Hematopoietic multipotent progenitor cell treated with erythropoietin and hydrocortisone succinate and interleukin-3 and kit ligand, for 4 days (in vitro differentiated cells): ENCODE data around the gene THUMPD3.

Source experiments
- DNase-seq: peaks from one replicate; pipeline ENCODE4 v3.0.0-alpha.2; 2015

THUMPD3 gene

DNA sequence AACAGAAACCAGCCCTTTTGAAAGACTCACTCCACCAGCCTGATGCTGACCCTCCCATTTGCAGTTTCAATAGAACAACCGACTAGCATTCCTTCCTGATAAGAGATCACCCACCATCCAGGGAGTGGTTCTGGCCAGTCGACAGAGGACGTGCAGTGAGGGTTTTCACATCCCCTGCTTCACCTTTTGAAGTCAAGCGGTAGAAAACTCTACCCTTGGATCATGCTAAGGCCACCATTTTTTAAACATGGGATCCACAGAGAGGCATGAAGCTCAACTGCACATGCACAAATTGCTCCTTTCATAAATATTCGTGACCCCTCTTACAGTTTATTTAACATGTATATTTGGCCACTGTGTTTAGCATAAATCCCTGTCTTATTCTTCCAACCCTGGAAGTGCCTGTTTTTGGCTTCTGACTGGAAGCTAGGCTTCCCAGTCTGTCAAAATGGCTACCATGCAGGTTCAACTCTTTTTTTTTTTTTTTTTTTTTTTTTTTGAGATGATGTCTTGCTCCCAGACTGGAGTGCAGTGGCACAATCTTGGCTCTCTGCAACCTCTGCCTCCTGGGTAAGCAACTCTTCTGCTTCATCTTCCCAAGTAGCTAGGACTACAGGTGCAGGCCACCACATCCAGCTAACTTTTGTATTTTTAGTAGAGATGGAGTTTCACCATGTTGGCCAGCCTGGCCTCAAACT, 1.0 kb upstream of the THUMPD3 start:
- DNase-seq = no peak

DNA sequence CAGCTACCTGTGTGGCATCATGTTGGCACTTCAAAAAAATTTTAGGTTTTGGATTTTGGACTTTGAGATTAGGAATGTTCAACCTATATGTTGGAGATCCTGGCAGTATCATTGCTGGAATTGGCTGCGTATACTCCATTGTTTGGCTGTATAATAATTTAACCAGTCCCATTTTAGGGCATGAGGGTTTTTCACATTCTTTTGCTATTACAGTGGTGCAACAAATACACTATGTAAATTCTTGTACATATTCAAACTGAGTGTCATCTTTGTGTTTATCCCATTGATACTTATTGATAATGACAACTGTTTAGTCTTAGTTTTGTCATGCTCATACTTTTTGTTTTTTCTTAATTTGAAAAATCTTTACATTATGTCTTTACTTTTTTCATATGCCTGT, 6.7 kb downstream of the THUMPD3 start:
- no peak for DNase-seq

DNA sequence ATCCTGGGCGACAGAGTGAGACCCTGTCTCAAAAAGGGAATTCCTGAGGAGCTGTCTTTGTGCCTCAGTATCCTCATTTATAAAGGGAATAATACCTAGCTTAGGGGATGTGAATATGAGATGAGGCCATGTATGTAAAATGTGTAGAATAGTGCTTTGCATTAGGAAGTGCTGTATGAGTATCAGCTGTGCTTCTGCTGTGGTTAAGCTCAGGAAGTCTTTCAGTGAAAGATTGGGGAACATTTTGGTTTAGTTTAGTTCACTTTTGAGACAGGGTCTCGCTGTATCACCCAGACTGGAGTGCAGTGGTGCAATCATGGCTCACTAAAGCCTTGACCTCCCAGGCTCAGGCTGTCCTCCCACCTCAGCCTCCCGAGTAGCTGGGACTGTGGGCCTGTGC, 10.6 kb downstream of the THUMPD3 start:
- peak; percentile 72 for DNase-seq

DNA sequence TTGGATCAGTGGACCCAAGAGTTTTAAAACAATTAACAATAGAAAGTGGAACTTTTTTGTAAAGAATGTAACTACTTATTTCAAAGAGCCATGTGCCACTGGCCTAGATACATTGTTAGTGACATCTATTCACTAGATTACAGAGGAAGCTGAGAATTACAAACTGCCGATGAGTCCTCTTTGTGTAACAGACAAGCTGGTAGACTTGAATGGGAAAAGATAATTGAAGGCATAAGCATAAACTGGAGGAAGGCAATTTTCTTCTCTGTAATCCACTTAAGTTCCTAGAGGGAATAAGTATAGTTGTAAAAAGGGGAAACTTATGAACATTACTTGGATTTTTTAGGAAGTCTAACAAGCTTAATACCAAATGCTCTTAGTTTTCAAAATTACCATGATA, 15.1 kb downstream of the THUMPD3 start:
- DNase-seq = no peak

DNA sequence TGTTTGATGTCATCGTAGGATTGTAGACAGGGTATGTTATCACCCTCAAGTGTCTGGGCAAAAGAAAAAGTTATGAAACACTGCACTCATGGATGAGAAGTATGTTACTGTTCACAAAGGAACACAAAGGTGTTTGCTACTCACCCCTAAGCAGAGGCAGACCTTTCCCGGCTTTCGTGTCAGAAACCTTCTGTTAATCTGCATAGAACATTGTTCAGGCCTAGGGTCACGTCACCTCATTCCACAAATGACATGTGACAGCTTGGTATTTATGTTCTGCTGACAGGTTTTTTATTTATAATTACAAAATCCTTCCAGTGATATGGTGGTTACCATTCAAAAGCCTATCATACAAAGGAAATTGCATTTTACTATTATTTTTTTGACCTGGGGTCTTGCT, 16.5 kb downstream of the THUMPD3 start:
- DNase-seq = no peak

DNA sequence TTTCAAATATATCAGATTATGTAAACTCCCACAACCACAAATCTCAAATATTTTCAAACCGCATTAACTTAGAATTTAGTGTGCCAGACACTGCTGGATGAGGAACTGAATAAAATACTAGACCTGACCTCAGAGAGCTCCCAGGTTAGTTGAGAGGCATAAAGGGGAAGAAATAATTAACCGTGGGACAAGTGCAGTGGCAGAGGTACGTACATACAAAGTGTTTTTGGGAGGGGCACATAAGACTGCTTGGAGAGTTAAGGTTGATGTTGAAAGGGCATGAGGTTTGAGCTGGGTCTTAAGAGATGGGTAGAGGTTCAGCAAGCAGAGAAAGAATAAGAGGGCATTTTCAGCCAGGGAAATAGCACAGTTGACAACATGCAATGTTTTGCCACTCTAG, 17.2 kb downstream of the THUMPD3 start:
- no peak for DNase-seq

DNA sequence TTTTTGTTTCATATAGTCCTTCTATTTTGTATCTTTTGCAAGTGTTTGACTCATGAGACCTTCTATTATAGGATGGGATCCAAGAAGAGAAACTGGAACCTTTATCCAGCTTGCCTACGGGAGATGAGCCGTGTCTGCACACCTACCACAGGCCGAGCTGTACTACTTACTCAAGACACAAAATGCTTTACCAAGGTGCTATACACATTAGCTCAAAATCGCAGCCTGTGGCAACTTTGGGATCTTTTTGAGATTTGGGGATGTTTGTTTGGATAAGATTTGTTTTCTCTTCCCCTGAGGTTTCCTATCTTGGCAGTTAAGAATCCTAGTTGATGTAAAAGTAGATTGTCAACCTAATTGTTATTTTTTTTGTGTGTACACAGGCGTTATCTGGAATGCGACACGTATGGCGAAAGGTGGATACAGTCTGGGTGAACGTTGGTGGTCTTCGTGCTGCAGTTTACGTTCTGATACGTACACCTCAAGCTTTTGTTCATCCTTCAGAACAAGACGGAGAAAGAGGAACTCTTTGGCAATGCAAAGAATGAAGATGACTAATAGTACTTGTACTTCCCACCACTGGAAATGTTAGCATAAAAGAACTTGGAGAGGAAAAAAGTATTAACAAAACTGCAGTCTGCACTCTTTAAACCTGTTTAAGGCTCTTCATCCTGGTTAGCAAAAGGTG, 21.4 kb downstream of the THUMPD3 start:
- DNase-seq = no peak

DNA sequence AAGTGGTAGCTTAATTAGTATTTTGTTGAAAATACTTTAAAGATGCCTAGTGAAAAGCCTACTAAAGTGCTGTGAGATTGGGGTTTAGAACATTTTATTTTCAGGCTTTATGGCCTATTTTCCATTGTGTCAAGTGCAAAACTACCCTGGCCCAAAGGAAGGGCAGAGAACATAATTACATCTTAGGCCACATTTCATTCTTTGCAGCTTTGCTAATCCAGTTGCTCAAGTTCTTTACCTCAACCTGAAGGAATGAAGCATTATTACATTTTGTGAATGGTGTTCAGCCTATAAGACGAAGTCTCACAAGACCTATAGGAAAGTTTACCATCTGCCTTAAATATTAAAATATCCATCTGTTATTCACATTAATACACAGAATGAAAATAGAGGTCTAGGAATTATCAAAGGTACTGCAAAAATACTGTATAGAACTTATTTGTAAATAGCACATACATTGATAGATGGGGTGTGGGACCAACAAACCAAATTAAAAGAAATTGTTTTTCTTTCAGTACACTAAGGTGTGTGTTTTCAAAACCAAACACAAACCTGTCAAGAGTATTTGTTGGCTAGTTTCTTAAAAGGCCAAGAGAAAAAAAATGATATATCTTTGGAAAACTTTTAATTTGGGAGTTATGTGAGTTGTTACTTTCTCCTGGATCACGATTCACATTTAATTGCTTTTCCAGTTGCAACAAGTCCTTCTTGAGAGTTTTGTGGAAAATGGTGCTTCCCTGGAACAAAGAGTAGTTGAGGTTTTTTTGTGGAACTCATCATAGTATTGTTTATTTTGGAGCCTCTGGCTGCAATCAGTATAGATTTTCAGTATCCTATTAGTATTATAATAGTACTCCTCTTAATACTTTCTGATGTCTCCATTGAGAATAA, 22.6 kb downstream of the THUMPD3 start:
- DNase-seq = no peak

DNA sequence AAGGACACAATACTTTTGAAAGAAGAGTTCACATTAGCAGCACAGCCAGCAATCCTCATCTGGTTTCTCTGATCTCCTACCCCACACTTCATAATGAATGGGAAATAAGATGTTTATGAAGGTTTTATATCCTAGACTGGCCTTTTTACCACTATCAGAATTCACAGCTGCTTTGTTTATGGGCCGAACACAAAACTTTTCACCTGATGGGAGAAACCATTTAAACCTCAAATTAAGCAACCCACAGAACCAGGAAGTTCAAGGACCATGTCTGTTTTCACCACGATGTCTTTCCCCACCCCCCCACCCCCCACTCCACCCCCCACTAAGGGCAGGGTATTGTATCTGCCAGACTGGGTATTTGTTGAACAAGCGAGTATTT, 23.2 kb downstream of the THUMPD3 start:
- no peak for DNase-seq

DNA sequence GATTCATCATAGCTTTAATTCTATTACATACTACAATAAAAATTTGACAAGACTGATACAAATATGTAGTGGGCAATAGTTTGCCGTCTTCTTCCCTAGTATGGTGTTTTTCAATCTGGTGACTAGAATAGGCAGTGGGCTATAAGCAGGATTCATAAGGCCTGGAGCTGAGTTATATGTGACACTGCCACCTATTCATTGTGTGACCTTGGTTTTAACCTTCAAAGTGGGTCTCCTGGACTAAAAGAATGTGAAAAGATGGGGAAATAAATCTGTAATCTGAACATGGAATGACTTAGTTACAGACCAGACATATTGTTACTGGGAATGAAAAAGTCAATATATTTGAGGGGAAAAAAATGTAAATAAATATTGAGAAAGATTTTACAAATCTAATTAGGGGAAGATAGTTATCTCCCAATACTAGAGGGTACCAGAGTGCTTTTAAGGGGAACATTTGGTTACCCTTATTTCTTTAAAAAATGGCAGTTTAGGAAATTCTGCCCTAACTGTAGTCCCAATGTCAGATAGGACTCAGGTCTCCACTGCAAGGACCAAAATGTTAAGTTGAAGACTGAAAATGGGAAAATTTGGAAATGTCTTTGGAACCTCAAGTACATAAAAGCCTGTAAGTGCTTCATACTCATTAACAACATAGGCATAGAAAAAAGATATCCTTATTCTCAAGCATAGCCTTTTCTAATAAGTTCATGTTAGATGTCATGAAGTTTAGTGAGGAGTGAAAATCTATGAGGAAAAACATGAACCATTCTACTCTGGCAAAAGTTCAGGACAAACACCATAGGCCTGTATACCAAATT, 23.9 kb downstream of the THUMPD3 start:
- no peak for DNase-seq

DNA sequence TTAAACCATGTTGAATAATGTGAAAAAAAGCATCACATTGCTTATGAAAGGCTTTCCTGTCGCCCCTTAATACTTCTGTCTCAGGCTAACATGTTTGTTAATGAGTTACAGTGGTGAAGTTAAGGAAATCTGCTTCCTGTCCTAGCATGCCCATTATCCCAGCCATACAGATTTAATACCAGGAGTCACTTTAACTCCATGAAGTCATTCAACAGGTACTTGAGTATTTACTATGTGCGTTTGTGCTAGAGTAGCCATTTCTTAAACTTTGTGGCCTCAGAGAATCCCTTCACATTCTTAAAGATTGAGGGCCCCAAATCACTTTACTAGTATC, 24.4 kb downstream of the THUMPD3 start:
- DNase-seq = no peak

DNA sequence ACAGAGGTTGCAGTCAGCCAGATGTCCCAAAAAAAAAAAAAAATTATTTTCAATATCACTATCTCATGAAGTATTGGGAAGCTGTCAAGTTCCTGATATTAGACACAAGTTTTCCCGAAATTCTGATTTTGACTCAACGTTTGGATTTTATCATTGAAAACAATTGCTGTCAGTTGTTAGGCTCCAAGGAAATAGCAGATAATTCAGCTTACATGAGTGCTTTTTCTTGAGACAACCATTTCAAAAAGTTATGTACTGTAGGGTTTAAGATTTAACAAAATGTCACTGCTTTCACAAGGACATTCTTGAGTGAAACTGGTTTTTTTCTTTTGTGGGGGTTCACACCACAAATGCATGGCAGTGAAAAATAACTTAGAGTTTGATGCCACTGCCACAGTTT, 25.3 kb downstream of the THUMPD3 start:
- DNase-seq = no peak

DNA sequence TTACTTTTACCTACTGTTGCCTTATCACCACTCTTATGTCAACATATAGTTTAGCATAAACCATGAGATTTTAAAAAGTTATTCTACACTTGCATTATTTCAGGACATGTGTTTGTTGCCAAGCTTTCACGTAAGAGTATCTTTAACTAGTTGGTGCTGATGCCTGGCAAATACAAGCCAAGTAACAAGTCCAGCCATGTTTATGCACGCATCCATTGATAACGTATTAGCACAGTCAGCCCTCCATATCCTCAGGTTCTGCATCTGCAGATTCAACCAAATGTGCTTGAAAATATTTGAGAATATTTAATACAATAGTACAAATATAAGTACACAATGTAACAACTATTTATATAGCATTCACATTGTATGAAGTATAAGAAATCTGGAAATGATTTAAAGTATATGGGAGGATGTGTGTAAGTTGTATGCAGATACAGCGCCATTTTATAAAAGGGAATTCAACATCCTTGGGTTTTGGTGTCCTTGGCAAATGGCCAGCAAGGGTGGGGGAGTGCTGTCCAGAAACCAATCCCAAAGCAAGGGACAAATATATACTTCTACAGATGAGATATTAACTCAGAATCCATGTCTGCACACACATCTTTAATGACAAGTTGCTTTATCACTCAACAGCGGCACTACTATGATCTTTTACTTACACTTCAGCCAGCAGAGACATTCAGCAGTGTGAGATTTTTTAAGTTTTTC, 25.9 kb downstream of the THUMPD3 start:
- no peak for DNase-seq

DNA sequence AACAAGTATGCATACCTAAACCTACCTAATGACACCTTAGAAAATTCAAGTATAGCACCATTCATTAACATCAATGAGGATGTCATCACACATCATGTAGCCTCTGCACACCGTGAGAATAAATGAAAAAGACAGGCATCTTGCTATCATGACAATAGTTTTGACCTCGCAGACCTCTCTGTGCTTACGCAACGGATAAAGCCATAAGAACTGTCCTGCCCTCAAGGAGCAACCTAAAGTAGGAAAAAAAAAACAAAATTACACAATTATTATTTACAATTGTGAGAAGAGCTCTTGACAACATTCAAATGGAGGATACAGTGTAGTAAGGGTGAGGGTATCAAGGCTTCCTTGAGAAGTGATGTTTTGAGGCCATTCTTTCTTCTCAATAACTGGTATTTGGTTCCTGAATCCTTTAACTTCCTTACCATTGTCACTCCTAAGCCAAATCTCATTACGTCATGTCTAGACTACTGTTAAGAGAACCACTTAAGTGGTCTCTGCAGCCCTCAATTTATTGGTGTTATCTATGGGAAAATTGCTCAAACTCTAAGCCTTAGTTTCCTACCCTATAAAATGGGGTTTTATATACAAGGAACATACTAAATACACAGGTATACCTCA, 27.5 kb downstream of the THUMPD3 start:
- no peak for DNase-seq

DNA sequence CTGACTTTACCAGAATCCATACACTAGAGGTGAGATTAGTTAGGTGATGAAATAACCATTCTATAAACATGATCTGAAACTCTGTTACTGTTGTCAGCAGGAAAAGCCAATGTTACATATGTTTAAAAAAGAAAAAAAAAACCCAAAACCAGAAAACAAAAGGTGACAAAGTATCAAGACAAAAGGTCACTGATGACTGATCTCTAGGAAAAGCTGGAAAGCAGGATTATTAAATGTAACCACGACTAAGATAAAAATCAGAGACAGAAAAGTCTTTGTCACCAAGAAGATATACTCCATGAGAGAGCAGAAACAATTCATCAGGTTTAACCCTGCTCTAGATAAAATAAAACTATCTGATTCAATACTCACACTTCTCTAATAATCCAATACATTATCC, 29.2 kb downstream of the THUMPD3 start:
- no peak for DNase-seq

DNA sequence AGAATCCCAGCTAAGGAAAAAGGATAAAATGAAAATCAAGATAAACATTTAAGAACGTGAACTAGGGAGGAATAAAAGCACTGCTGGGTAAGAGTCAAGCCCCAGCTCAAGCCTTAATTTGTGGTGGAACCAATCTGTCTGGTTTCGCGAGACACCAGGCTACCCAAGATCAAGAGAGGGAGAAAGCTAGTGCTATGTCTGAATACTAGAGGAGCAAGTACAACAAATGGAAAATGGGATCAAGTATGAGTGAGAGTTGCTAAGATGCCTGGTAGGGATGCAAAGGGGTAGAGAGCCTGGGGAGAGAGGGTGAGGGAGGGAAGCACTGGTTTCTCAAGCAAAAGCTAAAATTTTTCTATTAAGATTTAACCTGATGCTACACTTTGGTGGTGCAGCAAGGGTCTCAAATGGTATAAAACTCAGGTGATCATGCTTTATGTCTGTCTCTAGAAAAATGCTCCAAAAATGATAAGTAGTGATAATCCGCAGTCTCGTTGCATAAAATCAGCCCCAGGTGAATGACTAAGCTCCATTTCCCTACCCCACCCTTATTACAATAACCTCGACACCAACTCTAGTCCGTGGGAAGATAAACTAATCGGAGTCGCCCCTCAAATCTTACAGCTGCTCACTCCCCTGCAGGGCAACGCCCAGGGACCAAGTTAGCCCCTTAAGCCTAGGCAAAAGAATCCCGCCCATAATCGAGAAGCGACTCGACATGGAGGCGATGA, 32.9 kb downstream of the THUMPD3 start:
- DNase-seq = no peak

DNA sequence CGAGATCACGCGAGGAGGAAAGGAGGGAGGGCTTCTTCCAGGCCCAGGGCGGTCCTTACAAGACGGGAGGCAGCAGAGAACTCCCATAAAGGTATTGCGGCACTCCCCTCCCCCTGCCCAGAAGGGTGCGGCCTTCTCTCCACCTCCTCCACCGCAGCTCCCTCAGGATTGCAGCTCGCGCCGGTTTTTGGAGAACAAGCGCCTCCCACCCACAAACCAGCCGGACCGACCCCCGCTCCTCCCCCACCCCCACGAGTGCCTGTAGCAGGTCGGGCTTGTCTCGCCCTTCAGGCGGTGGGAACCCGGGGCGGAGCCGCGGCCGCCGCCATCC, 33.4 kb downstream of the THUMPD3 start:
- peak; percentile 97 for DNase-seq

DNA sequence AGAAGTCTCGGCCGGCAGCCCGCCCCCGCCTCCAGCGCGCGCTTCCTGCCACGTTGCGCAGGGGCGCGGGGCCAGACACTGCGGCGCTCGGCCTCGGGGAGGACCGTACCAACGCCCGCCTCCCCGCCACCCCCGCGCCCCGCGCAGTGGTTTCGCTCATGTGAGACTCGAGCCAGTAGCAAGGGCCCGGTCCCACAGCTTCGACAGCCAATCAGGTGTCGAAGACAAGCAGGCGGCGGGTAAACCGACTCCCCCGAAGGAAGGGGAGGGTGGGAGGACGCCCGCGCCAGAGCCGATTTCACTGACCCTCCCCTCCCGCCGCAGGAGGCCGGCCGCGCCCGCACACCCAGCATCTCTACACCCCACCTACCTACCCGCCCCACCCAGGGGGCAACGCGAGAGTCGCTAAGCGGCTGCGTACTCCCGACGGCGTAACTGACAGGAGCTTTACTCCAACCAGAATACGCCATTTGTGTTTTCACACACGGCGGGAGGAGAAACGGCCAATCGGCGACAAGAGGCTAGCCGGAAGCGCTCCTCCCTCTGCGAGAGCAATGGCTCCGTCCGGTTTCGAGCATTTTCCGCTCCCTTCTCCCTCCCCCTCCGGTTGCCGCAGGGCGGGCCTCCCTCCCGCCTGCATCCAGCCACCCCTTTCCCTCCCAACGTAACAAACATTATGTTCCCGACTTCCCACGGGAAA, 33.9 kb downstream of the THUMPD3 start:
- DNase-seq = peak; percentile 100

DNA sequence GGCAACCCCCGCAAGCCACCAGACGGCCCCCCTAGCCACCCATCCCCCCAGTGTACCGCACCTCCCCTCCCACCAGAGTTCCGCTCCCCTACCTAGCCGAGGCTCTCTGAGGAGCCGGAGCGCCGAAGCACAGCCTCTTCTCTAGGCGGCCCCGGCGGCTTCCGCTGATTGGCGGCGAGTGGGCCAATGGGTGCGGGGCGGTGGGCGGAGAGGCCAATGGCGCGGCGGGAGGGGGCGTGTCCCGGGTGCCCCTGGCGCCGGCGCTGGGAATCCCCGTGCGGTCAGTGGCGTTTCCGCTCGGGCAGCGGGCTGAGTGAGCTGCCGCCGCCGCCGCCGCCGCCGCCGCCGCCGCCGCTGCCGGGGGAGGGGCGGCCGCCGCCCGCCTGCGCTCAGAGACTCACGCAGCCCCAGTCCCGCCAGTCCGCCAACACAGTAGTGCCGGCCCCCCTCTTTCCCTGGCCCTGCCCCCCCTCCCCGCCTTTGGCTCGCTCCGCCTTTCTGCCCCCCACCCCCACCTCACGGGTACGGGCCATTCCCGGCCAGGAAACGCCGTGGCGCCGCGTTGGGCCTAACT, 34.6 kb downstream of the THUMPD3 start, which contains the start of gene SETD5:
SETD5 (plus strand) TSS at position 284 of the 574 bp plus-strand sequence. CDS start 31,324 bp downstream, outside the sequence.
- DNase-seq = peak; percentile 99
